DMS53 (cell line): Measurements from ENCODE around the gene IVD.
A peak's percentile ranks its signal among the peaks of the same experiment; 100 is the strongest.

Source experiments
- DNase-seq: peaks from one replicate; lab custom pipeline; 2025; lab: John Stamatoyannopoulos, UW

The IVD gene

GRCh38 chr15:40405501-40406381 lies at the start of gene IVD:
TSS of gene IVD (plus strand) at chr15:40405795. CDS start at chr15:40405828, 33 bp downstream.
- DNase-seq, result peak; percentile 94

DNA sequence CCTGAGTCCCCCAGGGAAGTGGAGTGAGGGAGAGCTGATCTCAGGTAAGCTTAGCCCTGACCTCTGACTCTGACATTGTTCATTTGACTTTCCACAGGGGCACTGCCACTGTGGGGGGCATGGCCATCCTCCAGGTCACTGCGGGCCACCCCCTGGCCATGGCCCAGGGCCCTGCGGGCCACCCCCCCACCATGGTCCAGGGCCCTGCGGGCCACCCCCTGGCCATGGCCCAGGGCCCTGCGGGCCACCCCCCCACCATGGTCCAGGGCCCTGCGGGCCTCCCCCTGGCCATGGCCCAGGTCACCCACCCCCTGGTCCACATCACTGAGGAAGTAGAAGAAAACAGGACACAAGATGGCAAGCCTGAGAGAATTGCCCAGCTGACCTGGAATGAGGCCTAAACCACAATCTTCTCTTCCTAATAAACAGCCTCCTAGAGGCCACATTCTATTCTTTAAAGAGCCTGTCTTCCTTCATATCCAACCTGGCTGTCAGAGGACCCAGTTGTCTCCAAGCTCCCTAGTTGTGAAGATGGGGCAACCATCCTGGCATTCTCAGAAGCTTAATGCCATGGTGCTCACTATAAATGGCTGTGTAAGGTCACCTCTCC lies 49.5 kb upstream of the IVD start:
- no peak for DNase-seq

GRCh38 chr15:40357246-40357645 lies 48.3 kb upstream of the IVD start:
- DNase-seq, result no peak

GRCh38 chr15:40357723-40358470 lies 47.7 kb upstream of the IVD start, which contains the start of gene DISP2:
TSS of gene DISP2 (plus strand) at chr15:40358219. CDS start at chr15:40358322, 103 bp downstream.
- peak; percentile 89 for DNase-seq

DNA sequence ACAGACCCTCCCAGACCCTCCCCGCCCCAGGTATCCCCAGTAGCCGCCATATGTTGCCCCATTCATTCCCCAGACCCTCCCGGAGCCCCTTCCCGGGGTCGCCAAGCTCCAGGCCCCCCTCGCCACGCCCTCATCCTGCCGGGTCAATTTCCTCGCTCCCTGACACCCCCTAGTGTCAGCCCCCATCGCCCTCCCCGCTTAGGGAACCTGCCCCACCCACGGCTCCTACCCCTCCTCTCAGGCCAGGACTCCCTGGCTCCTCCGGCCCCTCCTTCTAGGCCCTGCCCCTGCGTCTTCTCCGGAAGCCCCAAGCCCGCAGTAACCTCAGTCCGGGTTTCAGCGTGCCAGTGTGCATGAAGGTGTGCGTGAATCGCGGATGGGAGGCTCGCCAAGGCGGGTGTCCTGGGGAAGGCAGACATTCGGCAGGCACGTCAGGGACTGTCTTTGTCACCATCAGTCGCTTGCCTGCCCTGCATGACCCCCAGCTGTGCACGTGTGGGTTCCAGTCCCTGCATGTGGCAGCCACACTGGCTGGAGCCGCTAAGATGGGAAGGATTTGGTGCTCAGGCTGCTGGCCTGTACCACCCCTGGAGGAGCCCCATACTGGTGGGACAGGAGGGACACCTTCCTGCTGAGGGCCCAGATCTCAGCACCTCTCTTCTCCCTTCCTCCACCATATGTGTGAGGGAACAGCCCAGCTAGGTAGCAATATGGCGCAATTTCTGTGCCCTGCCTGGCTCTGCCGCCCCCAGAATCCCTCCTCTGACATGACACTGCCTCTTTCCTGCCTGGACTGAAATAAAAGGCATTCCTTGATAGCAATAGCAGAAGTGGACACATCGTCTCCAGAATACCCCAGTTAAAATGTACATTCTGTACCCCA lies 46.9 kb upstream of the IVD start:
- DNase-seq, result peak; percentile 55

- DNase-seq, result no peak
Measured at GRCh38 chr15:40360015-40360414, 45.6 kb upstream of the IVD start.

GRCh38 chr15:40361640-40362039 lies 44.0 kb upstream of the IVD start:
- no peak for DNase-seq

GRCh38 chr15:40363611-40364010 lies 42.0 kb upstream of the IVD start:
- DNase-seq, result no peak

DNA sequence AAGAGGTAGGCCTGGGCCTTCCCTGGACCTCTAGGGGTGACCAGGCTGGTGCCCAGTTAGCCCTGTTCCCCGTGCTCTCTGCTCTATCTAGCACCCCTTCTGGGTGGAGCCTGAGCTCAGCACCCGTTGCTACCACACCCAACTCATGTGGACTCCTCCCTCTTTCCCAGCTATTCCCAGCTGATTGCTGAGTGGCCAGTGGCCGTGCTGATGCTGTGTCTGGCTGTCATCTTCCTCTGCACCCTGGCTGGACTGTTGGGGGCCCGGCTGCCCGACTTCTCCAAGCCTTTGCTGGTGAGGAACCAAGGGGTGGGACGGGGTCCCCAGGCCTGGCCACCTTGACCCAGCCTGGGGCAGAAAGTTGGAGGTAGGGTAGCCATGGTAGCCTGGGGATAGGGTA lies 41.3 kb upstream of the IVD start:
- no peak for DNase-seq

- no peak for DNase-seq
Measured at GRCh38 chr15:40365016-40365415, 40.6 kb upstream of the IVD start.

- no peak for DNase-seq
Measured at GRCh38 chr15:40365624-40366456, 39.8 kb upstream of the IVD start.

DNA sequence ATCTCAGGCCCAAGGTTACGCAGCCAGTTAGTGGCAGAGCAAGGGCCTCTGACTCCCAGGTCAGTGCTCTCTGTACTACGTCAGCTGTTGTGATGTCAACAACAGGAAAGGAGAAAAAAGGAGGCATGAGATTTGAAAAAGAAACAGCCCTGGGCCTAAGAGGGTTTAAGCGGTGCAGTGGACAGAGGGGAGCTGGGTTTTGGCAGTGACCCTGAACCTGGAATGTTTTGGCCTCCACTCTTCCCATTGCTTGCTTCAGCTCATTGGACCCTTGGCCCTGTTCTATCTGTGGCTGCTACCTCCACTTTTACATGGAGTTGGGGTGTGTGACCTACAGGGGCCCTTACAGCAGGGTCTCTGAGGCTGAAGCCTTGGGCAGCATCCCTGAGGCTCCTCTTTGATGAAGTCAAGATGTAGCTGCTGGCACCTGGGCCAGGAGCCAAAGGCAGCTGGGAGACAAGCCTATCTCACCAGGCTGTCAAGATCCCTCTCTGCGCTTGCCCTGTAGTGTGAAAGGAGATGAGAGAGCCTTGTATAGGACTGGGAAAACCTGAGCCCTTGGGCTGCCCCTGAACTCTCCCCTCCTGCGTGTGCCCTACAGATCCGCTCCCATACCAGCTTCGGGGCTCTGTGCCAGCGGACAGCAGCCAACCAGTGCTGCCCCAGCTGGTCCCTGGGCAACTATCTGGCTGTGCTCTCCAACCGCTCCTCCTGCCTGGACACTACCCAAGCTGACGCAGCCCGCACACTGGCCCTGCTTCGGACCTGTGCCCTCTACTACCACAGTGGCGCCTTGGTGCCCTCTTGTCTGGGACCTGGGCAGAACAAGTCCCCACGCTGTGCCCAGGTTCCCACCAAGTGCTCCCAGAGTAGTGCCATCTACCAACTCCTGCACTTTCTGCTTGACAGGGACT lies 38.9 kb upstream of the IVD start:
- no peak for DNase-seq

DNA sequence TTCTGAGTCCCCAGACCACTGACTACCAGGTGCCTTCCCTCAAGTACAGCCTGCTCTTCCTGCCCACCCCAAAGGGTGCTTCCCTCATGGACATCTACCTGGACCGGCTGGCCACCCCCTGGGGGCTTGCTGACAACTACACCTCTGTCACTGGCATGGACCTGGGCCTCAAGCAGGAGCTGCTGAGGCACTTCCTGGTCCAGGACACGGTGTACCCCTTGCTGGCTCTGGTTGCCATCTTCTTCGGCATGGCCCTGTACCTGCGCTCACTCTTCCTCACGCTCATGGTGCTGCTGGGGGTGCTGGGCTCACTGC lies 38.3 kb upstream of the IVD start:
- no peak for DNase-seq

DNA sequence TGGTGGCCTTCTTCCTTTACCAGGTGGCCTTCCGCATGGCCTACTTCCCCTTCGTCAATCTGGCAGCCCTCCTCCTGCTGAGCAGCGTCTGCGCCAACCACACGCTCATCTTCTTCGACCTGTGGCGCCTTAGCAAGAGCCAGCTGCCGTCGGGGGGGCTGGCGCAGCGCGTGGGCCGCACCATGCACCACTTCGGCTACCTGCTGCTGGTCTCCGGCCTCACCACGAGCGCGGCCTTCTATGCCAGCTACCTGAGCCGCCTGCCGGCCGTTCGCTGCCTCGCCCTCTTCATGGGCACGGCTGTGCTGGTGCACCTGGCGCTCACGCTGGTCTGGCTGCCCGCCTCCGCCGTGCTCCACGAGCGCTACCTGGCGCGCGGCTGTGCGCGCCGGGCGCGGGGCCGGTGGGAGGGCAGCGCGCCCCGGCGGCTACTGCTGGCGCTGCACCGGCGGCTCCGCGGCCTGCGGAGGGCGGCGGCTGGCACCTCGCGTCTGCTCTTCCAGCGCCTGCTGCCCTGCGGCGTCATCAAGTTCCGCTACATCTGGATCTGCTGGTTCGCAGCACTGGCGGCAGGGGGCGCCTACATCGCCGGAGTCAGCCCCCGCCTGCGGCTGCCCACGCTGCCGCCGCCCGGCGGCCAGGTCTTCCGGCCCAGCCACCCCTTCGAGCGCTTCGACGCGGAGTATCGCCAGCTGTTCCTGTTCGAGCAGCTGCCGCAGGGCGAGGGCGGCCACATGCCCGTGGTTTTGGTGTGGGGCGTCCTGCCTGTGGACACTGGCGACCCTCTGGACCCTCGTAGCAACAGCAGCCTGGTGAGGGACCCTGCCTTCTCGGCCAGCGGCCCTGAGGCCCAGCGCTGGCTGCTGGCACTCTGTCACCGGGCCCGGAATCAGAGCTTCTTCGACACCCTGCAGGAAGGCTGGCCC lies 37.6 kb upstream of the IVD start:
- DNase-seq, result peak; percentile 97

DNA sequence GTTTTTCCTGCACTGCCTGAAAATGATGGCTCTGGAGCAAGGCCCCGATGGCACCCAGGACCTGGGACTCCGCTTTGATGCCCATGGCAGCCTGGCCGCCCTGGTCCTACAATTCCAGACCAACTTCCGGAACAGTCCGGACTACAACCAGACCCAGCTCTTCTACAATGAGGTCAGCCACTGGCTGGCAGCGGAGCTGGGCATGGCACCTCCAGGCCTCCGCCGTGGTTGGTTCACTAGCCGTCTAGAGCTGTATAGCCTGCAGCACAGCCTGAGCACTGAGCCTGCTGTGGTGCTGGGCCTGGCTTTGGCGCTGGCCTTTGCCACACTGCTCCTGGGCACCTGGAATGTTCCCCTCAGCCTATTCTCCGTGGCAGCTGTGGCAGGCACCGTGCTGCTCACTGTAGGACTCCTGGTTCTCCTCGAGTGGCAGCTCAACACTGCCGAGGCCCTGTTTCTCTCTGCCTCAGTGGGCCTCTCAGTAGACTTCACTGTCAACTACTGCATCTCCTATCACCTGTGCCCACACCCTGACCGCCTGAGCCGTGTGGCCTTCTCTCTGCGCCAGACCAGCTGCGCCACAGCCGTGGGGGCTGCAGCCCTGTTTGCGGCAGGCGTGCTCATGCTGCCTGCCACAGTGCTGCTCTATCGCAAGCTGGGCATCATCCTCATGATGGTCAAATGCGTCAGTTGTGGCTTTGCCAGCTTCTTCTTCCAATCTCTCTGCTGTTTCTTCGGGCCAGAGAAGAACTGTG lies 36.7 kb upstream of the IVD start:
- no peak for DNase-seq

GRCh38 chr15:40369474-40369869 lies 36.1 kb upstream of the IVD start:
- no peak for DNase-seq

GRCh38 chr15:40369971-40370370 lies 35.6 kb upstream of the IVD start:
- no peak for DNase-seq

- no peak for DNase-seq
Measured at GRCh38 chr15:40372981-40373380, 32.6 kb upstream of the IVD start.
